Loucy (cell line): ENCODE data around the gene ORC3.

Source experiments
- CTCF ChIP-seq: fragments of 200-600 bp; sonication (generic); conservative IDR thresholded peaks from 2 replicates; pipeline ENCODE4 v1.5.1; 2014; ENCODE audit warnings: mild to moderate bottlenecking, antibody characterized with exemption, low read length
- EZH2phosphoT487 ChIP-seq: fragments of 200-600 bp; IDR thresholded peaks from 2 replicates; pipeline ENCODE4 v1.6.1; 2018; ENCODE audit warnings: antibody characterized with exemption, mild to moderate bottlenecking, moderate library complexity, borderline replicate concordance

- TF ChIP-seq EZH2phosphoT487 (no peak), CTCF (no peak)
Observed at GRCh38 chr6:87697581-87698546, 107.9 kb downstream of the ORC3 start.
